ENCODE measurements around the gene RTN3.
A peak's percentile ranks its signal among the peaks of the same experiment; 100 is the strongest.

Gene RTN3

GRCh38 chr11:63639199-63639832 lies 42.0 kb upstream of the RTN3 start:
- ATAC-seq (ENCODE audit: insufficient read depth, low read depth) = no peak
- DNase-seq = no peak
- Histone ChIP-seq H3K79me2 (ENCODE audit: insufficient read depth, low read length) (no peaks in the 10 kb centered on the region), H4K20me1 (ENCODE audit: insufficient read depth, low read length) (peaks cover 2% of the 10 kb centered on the region; the same call in 1 of the 2 replicates), H3K4me2 (ENCODE audit: insufficient read depth, low read length) (no peak overlapping the region), H3K36me3 (ENCODE audit: insufficient read depth, low read length) (peaks cover 89% of the 10 kb centered on the region), H3K9ac (ENCODE audit: low read depth, low read length) (no peak overlapping the region), H3K9me3 (ENCODE audit: insufficient read depth, low read length, severe bottlenecking) (no peaks in the 10 kb centered on the region), H3K4me1 (ENCODE audit: insufficient read depth, low read length) (no peaks in the 10 kb centered on the region), H3K4me3 (ENCODE audit: low read depth in 1 of 2, low read length in 2 of 2) (no peak overlapping the region), H3K27me3 (ENCODE audit: insufficient read depth, low read length, poor library complexity) (no peaks in the 10 kb centered on the region), H2AFZ (ENCODE audit: low read depth, low read length) (no peak overlapping the region), H3K27ac (ENCODE audit: low read length) (no peak overlapping the region)
- TF ChIP-seq EZH2 (IDR thresholded peaks at IDR 0.05; ENCODE audit: borderline replicate concordance, low read depth, low read length, severe bottlenecking) (no peak), CTCF (IDR thresholded peaks at IDR 0.05; ENCODE audit: borderline replicate concordance, extremely low read depth, low read length, poor library complexity, severe bottlenecking) (peak; percentile 59)

- Histone ChIP-seq H3K36me3 (ENCODE audit: insufficient read depth, low read length) (peaks cover 87% of the 10 kb centered on the region), H2AFZ (ENCODE audit: low read depth, low read length) (no peak overlapping the region), H3K4me1 (ENCODE audit: insufficient read depth, low read length) (no peaks in the 10 kb centered on the region), H3K9me3 (ENCODE audit: insufficient read depth, low read length, severe bottlenecking) (no peaks in the 10 kb centered on the region), H4K20me1 (ENCODE audit: insufficient read depth, low read length) (peaks cover 2% of the 10 kb centered on the region; the same call in 1 of the 2 replicates), H3K27ac (ENCODE audit: low read length) (no peak overlapping the region), H3K79me2 (ENCODE audit: insufficient read depth, low read length) (no peaks in the 10 kb centered on the region; the same call in 1 of the 2 replicates), H3K27me3 (ENCODE audit: insufficient read depth, low read length, poor library complexity) (no peaks in the 10 kb centered on the region), H3K4me2 (ENCODE audit: insufficient read depth, low read length) (no peak overlapping the region), H3K4me3 (ENCODE audit: low read depth in 1 of 2, low read length in 2 of 2) (no peak overlapping the region), H3K9ac (ENCODE audit: low read depth, low read length) (no peak overlapping the region)
- ATAC-seq (ENCODE audit: insufficient read depth, low read depth) = no peak
- no peak for TF ChIP-seq EZH2 (IDR thresholded peaks at IDR 0.05; ENCODE audit: borderline replicate concordance, low read depth, low read length, severe bottlenecking)
- DNase-seq = no peak
Measured at GRCh38 chr11:63641727-63642126, 39.6 kb upstream of the RTN3 start.

GRCh38 chr11:63643205-63643604 lies 38.1 kb upstream of the RTN3 start:
- peaks cover 87% of the 10 kb centered on the region for H3K36me3 ChIP-seq (ENCODE audit: insufficient read depth, low read length)
- DNase-seq = no peak
- H3K27me3 ChIP-seq (ENCODE audit: insufficient read depth, low read length, poor library complexity) = no peaks in the 10 kb centered on the region

More at GRCh38 chr11:63643205-63643604, 38.1 kb upstream of the RTN3 start:
- Histone ChIP-seq H3K79me2 (ENCODE audit: insufficient read depth, low read length) (no peaks in the 10 kb centered on the region; the same call in 1 of the 2 replicates), H3K4me1 (ENCODE audit: insufficient read depth, low read length) (no peaks in the 10 kb centered on the region), H3K4me2 (ENCODE audit: insufficient read depth, low read length) (no peak overlapping the region), H3K4me3 (ENCODE audit: low read depth in 1 of 2, low read length in 2 of 2) (no peak overlapping the region), H2AFZ (ENCODE audit: low read depth, low read length) (no peak overlapping the region), H3K9me3 (ENCODE audit: insufficient read depth, low read length, severe bottlenecking) (no peaks in the 10 kb centered on the region), H4K20me1 (ENCODE audit: insufficient read depth, low read length) (peaks cover 2% of the 10 kb centered on the region; the same call in 1 of the 2 replicates), H3K27ac (ENCODE audit: low read length) (no peak overlapping the region), H3K9ac (ENCODE audit: low read depth, low read length) (no peak overlapping the region)
- ATAC-seq (ENCODE audit: insufficient read depth, low read depth) = no peak
- no peak for TF ChIP-seq CTCF (IDR thresholded peaks at IDR 0.05; ENCODE audit: borderline replicate concordance, extremely low read depth, low read length, poor library complexity, severe bottlenecking)
- no peak for TF ChIP-seq EZH2 (IDR thresholded peaks at IDR 0.05; ENCODE audit: borderline replicate concordance, low read depth, low read length, severe bottlenecking)
